ENCODE measurements around the gene ZNF670. TPM values are rescaled to one million over a fixed set of nuclear protein-coding genes. Genes with fewer than 3 reads are reported as not detected.

ZNF670 gene
- total RNA-seq, 2 donors from 2014 or later = 2.9 to 4.7 TPM

GRCh38 chr1:247077213-247077612 is 1.4 kb downstream of the ZNF670 start:
- Histone ChIP-seq H3K27ac (no peak overlapping the region), H3K27me3 (replicated peaks; ENCODE audit: insufficient read depth) (no peaks in the 10 kb centered on the region), H3K36me3 (no peaks in the 10 kb centered on the region), H3K4me3 (no peak overlapping the region), H3K4me1 (replicated peaks) (no peaks in the 10 kb centered on the region), H3K9me3 (no peaks in the 10 kb centered on the region)
- DNase-seq (ENCODE audit: low spot score) = no peak
- intact Hi-C loops (cut with DNase I) = no loop called here
- 78% methylated on average over 3 of the region's 3 CpGs for WGBS
- TF ChIP-seq POLR2AphosphoS5 (IDR thresholded peaks at IDR 0.05) = no peak

GRCh38 chr1:247070645-247071044 is 8.0 kb downstream of the ZNF670 start:
- no peak overlapping the region for H3K27ac ChIP-seq
- no peaks in the 10 kb centered on the region for H3K9me3 ChIP-seq
- no peak for DNase-seq (ENCODE audit: low spot score)
- TF ChIP-seq CTCF (IDR thresholded peaks at IDR 0.05) (no peak), POLR2A (IDR thresholded peaks at IDR 0.05) (no peak), POLR2AphosphoS5 (IDR thresholded peaks at IDR 0.05) (no peak)
- intact Hi-C loops (cut with DNase I) = no loop called here
- H3K4me3 ChIP-seq = no peak overlapping the region
- no peaks in the 10 kb centered on the region for H3K27me3 ChIP-seq (replicated peaks; ENCODE audit: insufficient read depth)
- H3K4me1 ChIP-seq (replicated peaks) = no peaks in the 10 kb centered on the region
- H3K36me3 ChIP-seq = no peaks in the 10 kb centered on the region
- WGBS = 85% methylated on average over 3 of the region's 3 CpGs

GRCh38 chr1:247064304-247064703 is 14.3 kb downstream of the ZNF670 start:
- no peak overlapping the region for H3K4me3 ChIP-seq
- H3K36me3 ChIP-seq = no peaks in the 10 kb centered on the region
- H3K27ac ChIP-seq = no peak overlapping the region
- no peaks in the 10 kb centered on the region for H3K27me3 ChIP-seq (replicated peaks; ENCODE audit: insufficient read depth)
- no peaks in the 10 kb centered on the region for H3K9me3 ChIP-seq
- H3K4me1 ChIP-seq (replicated peaks) = no peaks in the 10 kb centered on the region
- no peak for DNase-seq (ENCODE audit: low spot score)
- intact Hi-C loops (cut with DNase I) = no loop called here
- TF ChIP-seq CTCF (IDR thresholded peaks at IDR 0.05) (no peak), POLR2AphosphoS5 (IDR thresholded peaks at IDR 0.05) (no peak), POLR2A (IDR thresholded peaks at IDR 0.05) (no peak)
- WGBS = 98% methylated on average over 3 of the region's 3 CpGs

GRCh38 chr1:247060771-247061170 is 17.8 kb downstream of the ZNF670 start:
- Histone ChIP-seq H3K27ac (no peak overlapping the region), H3K36me3 (no peaks in the 10 kb centered on the region), H3K4me3 (no peak overlapping the region), H3K27me3 (replicated peaks; ENCODE audit: insufficient read depth) (no peaks in the 10 kb centered on the region), H3K9me3 (no peaks in the 10 kb centered on the region), H3K4me1 (replicated peaks) (no peaks in the 10 kb centered on the region)
- DNase-seq (ENCODE audit: low spot score) = no peak
- no peak for TF ChIP-seq CTCF (IDR thresholded peaks at IDR 0.05)
- no peak for TF ChIP-seq POLR2AphosphoS5 (IDR thresholded peaks at IDR 0.05)
- TF ChIP-seq POLR2A (IDR thresholded peaks at IDR 0.05) = no peak
- intact Hi-C loops (cut with DNase I) = no loop called here
- WGBS = 98% methylated on average over 4 of the region's 4 CpGs

- Histone ChIP-seq H3K9me3 (no peaks in the 10 kb centered on the region), H3K4me3 (no peak overlapping the region), H3K4me1 (replicated peaks) (no peaks in the 10 kb centered on the region), H3K27me3 (replicated peaks; ENCODE audit: insufficient read depth) (no peaks in the 10 kb centered on the region), H3K27ac (no peak overlapping the region), H3K36me3 (no peaks in the 10 kb centered on the region)
- WGBS = 71% methylated on average over 2 of the region's 2 CpGs
- no peak for DNase-seq (ENCODE audit: low spot score)
- intact Hi-C loops (cut with DNase I) = no loop called here
- no peak for TF ChIP-seq POLR2AphosphoS5 (IDR thresholded peaks at IDR 0.05)
- TF ChIP-seq POLR2A (IDR thresholded peaks at IDR 0.05) = no peak
- TF ChIP-seq CTCF (IDR thresholded peaks at IDR 0.05) = no peak
These were observed 22.5 kb downstream of the ZNF670 start for GRCh38 chr1:247056071-247056470.

Data from prostate gland (tissue), 2 donors.